SIG-M5 treated with dmso at 0.1 percent for 504 hours (cell line): ENCODE results near the gene B4GALT7.

Experiments used
- DNase-seq: peaks from one replicate; lab custom pipeline; 2025; ENCODE audit not compliant: unreplicated experiment; lab: John Stamatoyannopoulos, UW

Gene B4GALT7

GRCh38 chr5:177593511-177593910 is 6.4 kb upstream of the B4GALT7 start:
- DNase-seq: no peak

GRCh38 chr5:177594071-177594470 is 5.9 kb upstream of the B4GALT7 start:
- DNase-seq: no peak

- DNase-seq: no peak
Measured at GRCh38 chr5:177595026-177595585, 4.8 kb upstream of the B4GALT7 start.

DNA sequence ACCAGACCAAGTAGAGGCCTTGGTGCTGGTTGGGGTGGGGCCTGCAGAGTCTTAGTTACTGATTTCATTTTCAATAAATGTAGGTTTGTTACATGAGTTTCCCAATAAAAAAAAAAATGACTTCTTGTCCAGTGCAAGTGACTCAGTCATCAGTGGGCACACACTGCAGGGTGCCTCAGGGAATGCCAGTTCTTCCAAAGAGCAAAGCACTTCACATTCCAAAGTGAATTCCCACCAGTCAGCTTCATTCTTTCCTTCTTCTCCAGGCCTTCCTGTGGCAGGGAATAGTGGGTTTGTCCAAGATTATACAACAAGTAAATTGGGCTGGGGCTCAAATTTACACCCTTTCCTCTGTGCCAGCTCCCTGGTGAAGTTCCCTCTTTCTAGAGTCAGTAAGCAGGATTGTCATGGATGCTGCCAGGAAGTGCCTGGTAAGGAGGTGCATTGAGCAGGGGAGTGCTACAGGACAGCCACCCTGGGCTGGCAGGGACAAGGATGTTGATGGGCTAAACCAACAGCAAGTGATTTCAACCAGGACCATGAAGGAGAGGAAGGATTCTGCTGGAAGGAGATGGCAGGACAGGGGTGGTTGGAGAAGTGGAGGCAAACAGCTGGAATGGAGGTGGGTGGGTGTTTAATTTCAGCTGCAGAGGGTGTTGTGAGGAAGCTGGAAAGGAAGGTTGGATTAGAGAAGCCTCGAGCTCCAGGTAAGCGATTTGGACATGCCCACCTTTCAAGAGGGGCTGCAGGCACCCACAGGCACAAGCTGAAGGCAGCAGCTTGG is 3.7 kb upstream of the B4GALT7 start:
- no peak for DNase-seq

DNA sequence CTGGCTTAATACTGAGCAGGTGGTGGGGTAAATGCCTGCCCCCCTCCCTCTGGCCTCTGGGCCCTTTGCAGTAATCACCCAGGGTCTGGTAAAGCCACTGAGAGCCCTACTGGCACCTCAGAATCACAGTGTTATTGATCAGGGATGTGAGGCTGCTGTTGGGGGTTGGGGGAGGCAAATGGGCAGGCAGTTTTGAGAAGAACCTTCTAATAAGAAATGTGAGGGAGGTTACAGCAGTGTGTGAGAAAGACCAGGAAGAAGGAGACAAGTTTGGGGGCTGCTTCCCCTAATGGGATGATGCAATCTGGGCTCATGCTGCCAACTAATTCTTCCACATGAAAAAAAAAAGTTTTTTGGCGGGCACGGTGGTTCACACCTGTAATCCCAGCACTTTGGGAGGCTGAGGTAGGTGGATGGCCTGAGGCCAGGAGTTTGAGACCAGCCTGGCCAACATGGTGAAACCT is 3.1 kb upstream of the B4GALT7 start:
- DNase-seq: no peak

DNA sequence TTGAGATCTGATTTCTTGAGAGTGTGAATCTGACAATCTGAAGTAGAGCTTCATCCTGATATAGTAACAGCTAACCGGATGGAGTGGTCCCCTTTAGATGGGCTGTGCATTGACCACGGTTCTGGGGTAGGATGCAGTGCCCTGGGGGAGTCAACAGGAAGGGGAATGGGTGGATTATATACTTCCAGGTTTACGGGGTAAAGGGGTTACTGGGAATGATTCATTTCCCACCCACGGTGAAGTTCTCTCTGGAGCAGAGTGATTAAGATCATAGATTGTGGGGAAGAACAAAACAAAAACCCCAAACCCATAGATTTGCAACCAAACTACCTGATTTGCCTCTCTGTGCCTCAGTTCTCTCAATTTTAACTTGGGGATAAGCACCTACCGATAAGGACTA is 1.5 kb upstream of the B4GALT7 start:
- no peak for DNase-seq

- DNase-seq: peak; percentile 64
Measured at GRCh38 chr5:177600508-177601018, 631 bp downstream of the B4GALT7 start.

DNA sequence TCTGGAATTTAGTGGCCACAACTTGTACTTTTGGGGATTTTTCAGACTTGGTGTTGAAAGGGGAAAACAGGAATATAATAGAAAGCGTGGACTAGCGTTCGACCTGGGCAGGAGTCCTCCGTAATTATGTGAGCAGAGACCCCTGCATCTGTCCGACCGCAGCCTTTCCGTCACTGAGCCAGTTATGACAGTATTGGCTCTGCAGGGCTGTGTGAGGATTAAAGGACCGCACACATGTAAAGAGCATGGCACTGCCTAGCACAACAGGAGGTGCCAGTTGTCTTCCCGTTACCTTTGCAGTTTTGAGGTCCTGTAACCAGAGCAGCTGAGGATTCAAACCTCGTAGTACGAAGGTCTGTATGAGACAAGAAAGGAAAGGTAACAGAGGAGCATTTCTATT is 1.2 kb downstream of the B4GALT7 start:
- no peak for DNase-seq

GRCh38 chr5:177601577-177602457 is 1.9 kb downstream of the B4GALT7 start:
- no peak for DNase-seq

DNA sequence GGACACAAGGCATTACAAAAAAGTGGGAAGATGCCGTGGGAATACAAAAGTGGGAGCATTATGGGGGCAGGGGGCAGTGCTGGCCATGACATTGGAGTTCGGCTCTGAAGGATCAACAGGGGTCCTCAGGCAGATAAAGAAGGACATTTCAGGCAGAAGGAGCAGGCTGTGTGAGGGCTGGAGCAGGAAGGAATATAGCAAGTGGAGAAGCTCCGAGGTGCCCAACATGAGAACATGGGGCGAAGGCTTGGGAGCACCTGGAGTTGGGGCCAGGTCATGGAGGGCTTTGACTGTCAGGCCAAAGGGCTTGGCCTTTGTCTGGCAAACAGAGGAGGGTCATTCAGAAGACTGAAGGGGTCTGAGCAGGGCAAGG is 2.5 kb downstream of the B4GALT7 start:
- DNase-seq: no peak

GRCh38 chr5:177603631-177604030 is 3.7 kb downstream of the B4GALT7 start:
- DNase-seq: no peak

DNA sequence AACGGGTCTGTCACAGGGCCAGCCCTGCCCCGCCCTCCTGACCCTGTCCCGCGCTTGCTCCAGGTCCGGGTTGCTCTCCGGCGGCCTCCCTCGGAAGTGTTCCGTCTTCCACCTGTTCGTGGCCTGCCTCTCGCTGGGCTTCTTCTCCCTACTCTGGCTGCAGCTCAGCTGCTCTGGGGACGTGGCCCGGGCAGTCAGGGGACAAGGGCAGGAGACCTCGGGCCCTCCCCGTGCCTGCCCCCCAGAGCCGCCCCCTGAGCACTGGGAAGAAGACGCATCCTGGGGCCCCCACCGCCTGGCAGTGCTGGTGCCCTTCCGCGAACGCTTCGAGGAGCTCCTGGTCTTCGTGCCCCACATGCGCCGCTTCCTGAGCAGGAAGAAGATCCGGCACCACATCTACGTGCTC is 4.2 kb downstream of the B4GALT7 start:
- DNase-seq: no peak

DNA sequence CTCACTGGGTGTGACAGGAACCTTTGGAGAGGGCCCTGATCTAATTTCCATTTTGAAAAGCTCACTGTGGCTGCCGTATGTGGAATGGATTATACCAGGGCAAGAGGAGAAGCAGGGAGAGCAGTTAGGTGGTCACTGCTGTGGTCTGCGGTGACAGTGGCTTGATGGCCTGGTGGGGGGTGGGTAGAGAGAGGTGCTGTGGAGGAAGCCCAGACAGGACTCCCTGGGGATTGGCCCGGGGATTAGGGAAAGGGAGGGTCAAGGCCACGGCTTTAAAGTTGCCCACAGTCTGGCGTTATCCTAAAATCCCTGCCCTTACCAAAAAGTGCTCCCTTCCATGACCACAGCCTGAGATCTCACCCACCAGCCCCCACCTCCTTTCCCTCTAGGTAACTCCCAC is 4.7 kb downstream of the B4GALT7 start:
- no peak for DNase-seq

GRCh38 chr5:177605078-177605477 is 5.1 kb downstream of the B4GALT7 start:
- DNase-seq: no peak

- DNase-seq: no peak
Measured at GRCh38 chr5:177605667-177606066, 5.7 kb downstream of the B4GALT7 start.

DNA sequence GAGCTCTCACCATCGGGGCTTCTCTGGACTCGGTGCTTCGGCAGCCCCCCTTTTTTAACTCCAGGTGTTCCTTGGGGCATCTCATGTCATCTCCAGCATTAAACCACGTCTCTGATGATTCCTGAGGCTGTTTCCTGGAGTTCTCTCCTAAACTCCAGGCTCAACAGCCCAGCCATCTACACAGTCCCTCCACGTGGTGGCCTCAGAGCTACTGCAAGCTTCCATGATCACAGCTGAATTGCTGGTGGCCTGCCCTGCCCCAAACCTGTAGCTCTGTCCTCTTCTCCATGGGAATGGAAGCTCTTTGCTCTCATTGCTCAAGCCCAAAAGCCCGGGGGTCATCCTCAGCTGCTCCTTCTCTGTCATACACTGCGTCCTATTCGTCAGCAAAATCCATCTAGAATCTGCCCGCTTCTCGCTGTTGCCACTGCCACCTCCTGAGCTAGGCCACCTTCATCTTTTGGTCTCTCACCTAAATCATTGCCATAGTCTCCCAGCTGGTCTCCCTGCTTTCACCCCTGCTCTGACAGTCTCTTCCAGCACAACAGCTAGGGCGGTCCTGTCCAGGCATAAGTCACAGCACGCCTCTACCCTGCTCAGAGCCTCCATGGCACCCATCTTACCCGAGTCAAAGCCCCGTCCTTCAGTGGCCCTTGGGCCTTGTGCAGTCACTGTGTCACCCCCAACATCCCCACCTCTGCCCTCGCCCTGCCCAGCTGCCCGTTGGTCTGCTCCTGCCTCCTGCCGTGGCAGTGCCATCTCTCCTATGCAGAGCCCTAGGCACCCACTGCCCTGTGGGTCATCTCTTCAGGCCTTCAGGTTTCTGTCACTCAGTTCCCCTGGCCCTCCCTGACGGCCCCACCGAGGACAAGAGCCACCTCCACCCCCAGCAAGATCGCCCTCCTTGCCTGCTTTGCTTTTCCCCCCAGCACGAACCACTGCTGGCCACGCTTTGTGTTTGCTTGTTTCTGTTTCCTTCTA is 6.4 kb downstream of the B4GALT7 start:
- no peak for DNase-seq

DNA sequence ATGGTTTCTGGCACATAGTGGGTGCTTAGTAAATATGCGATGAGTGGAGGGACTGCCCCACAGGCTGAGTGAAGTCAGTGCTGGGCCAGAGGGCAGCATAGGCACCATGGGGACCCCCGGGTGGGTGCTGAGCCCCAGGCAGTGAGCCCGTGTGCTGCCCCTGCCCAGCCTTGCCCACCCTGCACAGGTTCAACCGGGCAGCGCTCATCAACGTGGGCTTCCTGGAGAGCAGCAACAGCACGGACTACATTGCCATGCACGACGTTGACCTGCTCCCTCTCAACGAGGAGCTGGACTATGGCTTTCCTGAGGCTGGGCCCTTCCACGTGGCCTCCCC is 7.2 kb downstream of the B4GALT7 start:
- no peak for DNase-seq

DNA sequence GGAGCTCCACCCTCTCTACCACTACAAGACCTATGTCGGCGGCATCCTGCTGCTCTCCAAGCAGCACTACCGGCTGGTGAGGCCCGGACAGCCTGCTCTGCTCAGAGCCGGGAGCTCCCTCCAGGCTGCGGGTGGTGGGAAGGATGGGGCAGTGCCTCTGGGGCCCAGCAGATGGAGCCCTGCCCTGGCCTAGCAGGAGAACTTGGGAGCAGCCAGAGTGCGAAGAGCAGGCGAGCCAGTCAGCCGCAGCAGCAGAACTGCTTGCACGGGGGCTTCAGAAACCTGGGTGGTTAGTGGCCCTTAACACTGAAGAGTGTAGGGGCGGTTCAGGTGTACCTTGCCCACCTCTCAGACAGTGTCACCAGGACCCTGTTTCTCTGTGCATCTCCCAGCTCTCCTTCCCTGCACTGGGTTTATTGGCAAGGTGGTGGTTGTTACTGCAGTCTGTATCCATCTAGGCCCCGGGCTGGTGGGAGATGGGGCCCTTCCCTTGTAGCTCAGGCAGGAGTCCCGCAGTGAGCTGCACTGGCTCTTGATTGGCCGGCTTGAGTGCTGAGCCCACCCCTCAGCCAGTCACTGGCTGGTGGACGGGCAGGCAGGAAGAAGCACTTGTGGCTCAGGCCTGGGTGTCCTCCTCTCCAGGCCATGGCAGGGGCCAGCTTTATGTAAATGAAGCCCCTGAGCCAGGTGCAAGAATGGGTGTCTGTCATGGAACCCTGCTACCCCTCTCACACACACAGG is 7.7 kb downstream of the B4GALT7 start:
- peak; percentile 82 for DNase-seq

DNA sequence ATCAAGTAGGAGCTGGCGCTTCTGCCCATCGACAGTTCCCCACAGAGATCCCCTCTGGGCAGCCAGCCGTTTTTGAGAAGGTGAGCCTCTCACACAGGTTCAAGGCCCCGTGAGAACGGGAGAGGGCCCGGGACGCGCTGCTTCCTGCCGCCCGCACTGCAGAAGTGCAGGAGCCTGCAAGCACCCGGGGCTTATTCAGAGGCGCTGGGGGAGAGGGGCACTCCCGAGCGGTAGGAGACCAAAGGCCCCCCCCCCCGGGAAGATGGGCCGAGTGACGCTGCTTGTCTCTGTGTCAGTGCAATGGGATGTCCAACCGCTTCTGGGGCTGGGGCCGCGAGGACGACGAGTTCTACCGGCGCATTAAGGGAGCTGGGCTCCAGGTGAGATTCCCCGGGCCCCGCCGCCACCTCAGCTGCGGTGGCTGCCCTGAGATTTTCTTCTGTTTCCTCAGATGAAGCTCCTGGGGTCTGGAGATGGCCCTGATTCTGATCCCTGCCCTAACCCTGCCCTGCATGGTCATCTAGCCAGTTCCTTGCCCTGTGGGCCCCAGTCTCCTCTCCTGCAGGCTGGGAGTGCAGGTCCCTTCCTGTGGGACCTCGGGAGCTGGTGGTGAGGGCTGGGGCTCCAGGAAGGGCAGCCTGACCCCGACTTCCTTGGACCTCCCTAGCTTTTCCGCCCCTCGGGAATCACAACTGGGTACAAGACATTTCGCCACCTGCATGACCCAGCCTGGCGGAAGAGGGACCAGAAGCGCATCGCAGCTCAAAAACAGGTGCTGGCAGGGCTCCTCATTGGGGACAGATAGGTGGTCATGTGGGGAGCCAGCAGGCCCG is 8.5 kb downstream of the B4GALT7 start:
- DNase-seq: no peak
